ENCODE measurements around the gene CALD1. TPM values are rescaled to one million over a fixed set of nuclear protein-coding genes. Genes with fewer than 3 reads are reported as not detected.

CALD1 gene
- polyA plus RNA-seq, 2 of the 4 experiments (the other 2 are of a cell fraction) = 136 to 150 TPM

- 85% methylated on average over 4 of the region's 4 CpGs for WGBS (ENCODE audit: missing lambda C conversion rate)
- Histone ChIP-seq H3K9me3 (no peaks in the 10 kb centered on the region), H3K4me1 (no peaks in the 10 kb centered on the region), H3K27ac (no peak overlapping the region), H3K4me2 (no peak overlapping the region), H3K4me3 (no peak overlapping the region)
- POLR2A ChIA-PET = no interaction called here
- DNase-seq (ENCODE audit: low read depth in 1 of 2, low spot score in 1 of 2) (no peak), ATAC-seq (no peak), FAIRE-seq (no peak)
- TF ChIP-seq BCL3 (IDR thresholded peaks at IDR 0.05) = no peak
- TF ChIP-seq TFCP2L1 (CRISPR knock-in tag; IDR thresholded peaks at IDR 0.05) = no peak
- CTCF ChIA-PET = interaction anchor here (1.1 kb wide), 1 partner anchor 95 kb away, joined by 3 read pairs; no protein-coding TSS in a partner anchor
Measured at GRCh38 chr7:134806197-134806596, 26.8 kb downstream of the CALD1 start.

DNA sequence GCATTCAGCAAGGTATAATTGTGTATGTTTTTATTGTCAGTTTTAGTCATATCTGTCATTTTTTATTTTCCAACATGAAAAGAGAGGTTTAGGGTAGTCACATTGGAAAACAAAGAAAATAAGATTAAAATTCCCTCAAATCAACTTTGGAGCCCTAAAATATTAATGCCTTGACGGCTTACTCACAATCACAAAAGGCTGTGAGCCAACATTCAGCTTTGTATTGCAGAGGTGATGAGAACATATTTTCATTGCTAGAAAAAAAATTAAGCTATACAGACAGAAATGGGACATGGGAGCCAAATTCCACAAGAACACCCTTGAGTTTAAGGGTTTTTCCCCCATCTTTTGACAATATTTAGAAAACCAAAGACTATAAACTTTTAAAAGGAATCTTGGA is 30.2 kb downstream of the CALD1 start:
- DNase-seq (ENCODE audit: low read depth in 1 of 2, low spot score in 1 of 2) (no peak), FAIRE-seq (no peak), ATAC-seq (no peak)
- Histone ChIP-seq H3K4me2 (no peak overlapping the region), H3K4me3 (no peak overlapping the region), H3K27ac (no peak overlapping the region), H3K9me3 (no peaks in the 10 kb centered on the region), H3K4me1 (no peaks in the 10 kb centered on the region)
- 86% methylated on average over 1 of the region's 1 CpG for WGBS (ENCODE audit: missing lambda C conversion rate)
- POLR2A ChIA-PET = no interaction called here
- CTCF ChIA-PET = interaction anchor here (1.1 kb wide), 2 partner anchors 20 to 85 kb away, joined by 3 to 4 read pairs; no protein-coding TSS in a partner anchor
- TF ChIP-seq EHF (CRISPR knock-in tag; IDR thresholded peaks at IDR 0.05) (no peak), MYC (IDR thresholded peaks at IDR 0.05; ENCODE audit: borderline replicate concordance, low read length) (no peak), SMC3 (IDR thresholded peaks at IDR 0.05) (no peak), HDAC2 (IDR thresholded peaks at IDR 0.05) (no peak), FOSB (CRISPR knock-in tag; IDR thresholded peaks at IDR 0.05) (no peak), JUN (IDR thresholded peaks at IDR 0.05) (no peak), ELK1 (IDR thresholded peaks at IDR 0.05; ENCODE audit: low read depth, low read length) (no peak), USF2 (IDR thresholded peaks at IDR 0.05) (no peak), HOXB5 (CRISPR knock-in tag; IDR thresholded peaks at IDR 0.05) (no peak), PHF8 (IDR thresholded peaks at IDR 0.05; ENCODE audit: borderline replicate concordance, low read depth) (no peak), RFX5 (IDR thresholded peaks at IDR 0.05) (no peak), NFE2L2 (conservative IDR thresholded peaks at IDR 0.05; ENCODE audit: low read length) (no peak), HOXB13 (CRISPR knock-in tag; IDR thresholded peaks at IDR 0.05; ENCODE audit: low read depth) (no peak), JUNB (IDR thresholded peaks at IDR 0.05) (no peak), SREBF2 (IDR thresholded peaks at IDR 0.05) (no peak), FOSL2 (IDR thresholded peaks at IDR 0.05) (no peak), FOSL2 (CRISPR knock-in tag; IDR thresholded peaks at IDR 0.05) (no peak), CEBPB (IDR thresholded peaks at IDR 0.05) (no peak), NR3C1 (IDR thresholded peaks at IDR 0.05) (no peak)
- TF ChIP-seq, protein P1, sequence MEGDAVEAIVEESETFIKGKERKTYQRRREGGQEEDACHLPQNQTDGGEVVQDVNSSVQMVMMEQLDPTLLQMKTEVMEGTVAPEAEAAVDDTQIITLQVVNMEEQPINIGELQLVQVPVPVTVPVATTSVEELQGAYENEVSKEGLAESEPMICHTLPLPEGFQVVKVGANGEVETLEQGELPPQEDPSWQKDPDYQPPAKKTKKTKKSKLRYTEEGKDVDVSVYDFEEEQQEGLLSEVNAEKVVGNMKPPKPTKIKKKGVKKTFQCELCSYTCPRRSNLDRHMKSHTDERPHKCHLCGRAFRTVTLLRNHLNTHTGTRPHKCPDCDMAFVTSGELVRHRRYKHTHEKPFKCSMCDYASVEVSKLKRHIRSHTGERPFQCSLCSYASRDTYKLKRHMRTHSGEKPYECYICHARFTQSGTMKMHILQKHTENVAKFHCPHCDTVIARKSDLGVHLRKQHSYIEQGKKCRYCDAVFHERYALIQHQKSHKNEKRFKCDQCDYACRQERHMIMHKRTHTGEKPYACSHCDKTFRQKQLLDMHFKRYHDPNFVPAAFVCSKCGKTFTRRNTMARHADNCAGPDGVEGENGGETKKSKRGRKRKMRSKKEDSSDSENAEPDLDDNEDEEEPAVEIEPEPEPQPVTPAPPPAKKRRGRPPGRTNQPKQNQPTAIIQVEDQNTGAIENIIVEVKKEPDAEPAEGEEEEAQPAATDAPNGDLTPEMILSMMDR (IDR thresholded peaks at IDR 0.05) = no peak

GRCh38 chr7:134811765-134812164 is 32.3 kb downstream of the CALD1 start:
- POLR2A ChIA-PET = no interaction called here
- Histone ChIP-seq H3K4me2 (no peak overlapping the region), H3K4me3 (no peak overlapping the region), H3K4me1 (no peaks in the 10 kb centered on the region), H3K9me3 (no peaks in the 10 kb centered on the region), H3K27ac (no peak overlapping the region)
- DNase-seq (ENCODE audit: low read depth in 1 of 2, low spot score in 1 of 2) = no peak
- FAIRE-seq = no peak
- no peak for ATAC-seq
- CTCF ChIA-PET = no interaction called here
- no peak for TF ChIP-seq RARB (CRISPR knock-in tag; IDR thresholded peaks at IDR 0.05)
- no peak for TF ChIP-seq FOXS1 (CRISPR knock-in tag; IDR thresholded peaks at IDR 0.05)
- no peak for TF ChIP-seq ESRRA (IDR thresholded peaks at IDR 0.05; ENCODE audit: borderline replicate concordance, low read length)
- no peak for TF ChIP-seq KDM1A (IDR thresholded peaks at IDR 0.05; ENCODE audit: low read depth)
- WGBS (ENCODE audit: missing lambda C conversion rate) = 48% methylated on average over 3 of the region's 3 CpGs

Data from A549 (cell line).